ENCODE results near the gene VPS4A. TPM values are rescaled to one million over a fixed set of nuclear protein-coding genes. Genes with fewer than 3 reads are reported as not detected.

Gene VPS4A
- total RNA-seq, 1 experiment from 2014 or later: 27.3 TPM

GRCh38 chr16:69314534-69314933 is 3.4 kb downstream of the VPS4A start:
- H4K20me1 ChIP-seq (ENCODE audit: low read length): no peaks in the 10 kb centered on the region
- intact Hi-C loops (cut with micrococcal nuclease): no loop called here
- BruUV-seq (replicated peaks): no TSS peak
- H3K27me3 ChIP-seq (ENCODE audit: low read length): no peaks in the 10 kb centered on the region
- peaks cover 32% of the 10 kb centered on the region for H3K79me2 ChIP-seq (ENCODE audit: low read length)
- POLR2A ChIA-PET (ENCODE audit: unreplicated experiment): no interaction called here
- no peak for DNase-seq
- H3K9me3 ChIP-seq (ENCODE audit: low read length): no peaks in the 10 kb centered on the region
- H3K36me3 ChIP-seq (ENCODE audit: low read depth, low read length): peaks cover 14% of the 10 kb centered on the region; the same call in 1 of the 2 replicates
- H3K4me1 ChIP-seq (ENCODE audit: insufficient read depth, low read length): no peaks in the 10 kb centered on the region
- no peak overlapping the region for H3K4me3 ChIP-seq (ENCODE audit: low read length)
- H3K4me2 ChIP-seq (ENCODE audit: low read length): no peak overlapping the region
- no peak overlapping the region for H2AFZ ChIP-seq (ENCODE audit: low read length)
- H3K27ac ChIP-seq (ENCODE audit: low read length): no peak overlapping the region
- TF ChIP-seq EZH2phosphoT487 (IDR thresholded peaks at IDR 0.05; ENCODE audit: borderline replicate concordance, low read length) (no peak), EZH2 (IDR thresholded peaks at IDR 0.05; ENCODE audit: low read length, unreplicated experiment) (no peak), CTCF (conservative IDR thresholded peaks at IDR 0.05; ENCODE audit: low read depth, low read length) (no peak)
- no peak for ATAC-seq
- no peak overlapping the region for H3K9ac ChIP-seq (ENCODE audit: low read length)
- H3F3A ChIP-seq (ENCODE audit: low read length, unreplicated experiment): no peaks in the 10 kb centered on the region
- CTCF ChIA-PET: interaction anchor here (0.6 kb wide), 1 partner anchor 381 kb away, joined by 4 read pairs; no protein-coding TSS in a partner anchor
- no peaks in the 10 kb centered on the region for H3K9me2 ChIP-seq (replicated peaks; ENCODE audit: low read length)

GRCh38 chr16:69315486-69316311 is 4.5 kb downstream of the VPS4A start:
- peaks cover 14% of the 10 kb centered on the region; the same call in 1 of the 2 replicates for H3K36me3 ChIP-seq (ENCODE audit: low read depth, low read length)
- no peaks in the 10 kb centered on the region for H3K27me3 ChIP-seq (ENCODE audit: low read length)
- DNase-seq: no peak
- intact Hi-C loops (cut with micrococcal nuclease): no loop called here
- ChIA-PET POLR2A (ENCODE audit: unreplicated experiment) (no interaction called here), CTCF (no interaction called here)
- H3K9ac ChIP-seq (ENCODE audit: low read length): no peak overlapping the region
- no peaks in the 10 kb centered on the region for H4K20me1 ChIP-seq (ENCODE audit: low read length)
- no peak overlapping the region for H3K4me2 ChIP-seq (ENCODE audit: low read length)
- H3K9me2 ChIP-seq (replicated peaks; ENCODE audit: low read length): no peaks in the 10 kb centered on the region
- H3F3A ChIP-seq (ENCODE audit: low read length, unreplicated experiment): no peaks in the 10 kb centered on the region
- BruUV-seq (replicated peaks): no TSS peak
- ATAC-seq: no peak
- H3K9me3 ChIP-seq (ENCODE audit: low read length): no peaks in the 10 kb centered on the region
- no peaks in the 10 kb centered on the region for H3K4me1 ChIP-seq (ENCODE audit: insufficient read depth, low read length)
- no peak overlapping the region for H3K4me3 ChIP-seq (ENCODE audit: low read length)
- H2AFZ ChIP-seq (ENCODE audit: low read length): no peak overlapping the region
- H3K27ac ChIP-seq (ENCODE audit: low read length): no peak overlapping the region
- peaks cover 32% of the 10 kb centered on the region for H3K79me2 ChIP-seq (ENCODE audit: low read length)
- TF ChIP-seq EZH2phosphoT487 (IDR thresholded peaks at IDR 0.05; ENCODE audit: borderline replicate concordance, low read length): no peak
- TF ChIP-seq CTCF (conservative IDR thresholded peaks at IDR 0.05; ENCODE audit: low read depth, low read length): no peak
- TF ChIP-seq EZH2 (IDR thresholded peaks at IDR 0.05; ENCODE audit: low read length, unreplicated experiment): no peak

- TF ChIP-seq EZH2 (IDR thresholded peaks at IDR 0.05; ENCODE audit: low read length, unreplicated experiment) (no peak), CTCF (conservative IDR thresholded peaks at IDR 0.05; ENCODE audit: low read depth, low read length) (no peak), EZH2phosphoT487 (IDR thresholded peaks at IDR 0.05; ENCODE audit: borderline replicate concordance, low read length) (no peak)
- BruUV-seq (replicated peaks): no TSS peak
- Histone ChIP-seq H3K4me3 (ENCODE audit: low read length) (no peak overlapping the region), H3K79me2 (ENCODE audit: low read length) (peaks cover 30% of the 10 kb centered on the region), H3K4me2 (ENCODE audit: low read length) (no peak overlapping the region), H3K36me3 (ENCODE audit: low read depth, low read length) (peaks cover 22% of the 10 kb centered on the region; the same call in 1 of the 2 replicates), H3K9me2 (replicated peaks; ENCODE audit: low read length) (no peaks in the 10 kb centered on the region), H3K27ac (ENCODE audit: low read length) (no peak overlapping the region), H3F3A (ENCODE audit: low read length, unreplicated experiment) (no peaks in the 10 kb centered on the region), H2AFZ (ENCODE audit: low read length) (no peak overlapping the region), H4K20me1 (ENCODE audit: low read length) (no peaks in the 10 kb centered on the region), H3K9me3 (ENCODE audit: low read length) (no peaks in the 10 kb centered on the region), H3K4me1 (ENCODE audit: insufficient read depth, low read length) (no peaks in the 10 kb centered on the region), H3K9ac (ENCODE audit: low read length) (no peak overlapping the region), H3K27me3 (ENCODE audit: low read length) (no peaks in the 10 kb centered on the region)
- ATAC-seq (no peak), DNase-seq (no peak)
- POLR2A ChIA-PET (ENCODE audit: unreplicated experiment): no interaction called here
- CTCF ChIA-PET: no interaction called here
- intact Hi-C loops (cut with micrococcal nuclease): no loop called here
Observed at GRCh38 chr16:69316595-69317034, 5.5 kb downstream of the VPS4A start.
